ENCODE results near the gene GSE1. TPM values are rescaled to one million over a fixed set of nuclear protein-coding genes. Genes with fewer than 3 reads are reported as not detected.

Gene GSE1
- total RNA-seq, 1 experiment from 2014 or later, result 90.2 TPM

DNA sequence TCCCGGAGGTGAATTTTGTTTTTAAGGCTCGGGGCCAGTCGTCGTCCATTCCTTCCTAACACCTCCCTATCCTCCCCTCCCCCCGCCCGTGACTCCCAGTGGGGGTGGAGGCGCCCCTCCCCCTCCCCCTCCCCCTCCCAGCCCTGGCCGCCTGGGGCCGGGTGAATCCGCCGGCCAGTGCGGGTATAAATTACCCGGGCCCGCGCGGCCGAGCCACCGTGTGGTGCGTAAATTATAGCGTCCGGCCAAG, 2.0 kb upstream of the GSE1 start:
- ATAC-seq (peak; percentile 0; the same call in 1 of the 2 replicates), DNase-seq (ENCODE audit: low read depth, low spot score) (no peak)
- Histone ChIP-seq H2AFZ (ENCODE audit: low read depth, low read length, poor library complexity, severe bottlenecking) (no peak overlapping the region), H3K27me3 (ENCODE audit: insufficient read depth, low read length) (no peaks in the 10 kb centered on the region), H3K4me2 (ENCODE audit: low read length) (peak overlapping the region; percentile 89), H3K9me3 (ENCODE audit: control insufficient read depth in 1 of 2, insufficient read depth in 1 of 2, low read depth in 1 of 2, low read length in 2 of 2) (no peaks in the 10 kb centered on the region), H3K27ac (ENCODE audit: low read depth, low read length) (peak overlapping the region; percentile 98), H3K36me3 (ENCODE audit: control insufficient read depth in 1 of 2, insufficient read depth in 2 of 2, low read length in 2 of 2) (no peaks in the 10 kb centered on the region), H3K79me2 (ENCODE audit: insufficient read depth, low read length) (peaks cover 16% of the 10 kb centered on the region), H3K9ac (ENCODE audit: low read length) (peak overlapping the region; percentile 84), H4K20me1 (ENCODE audit: insufficient read depth) (peaks cover 9% of the 10 kb centered on the region; the same call in 1 of the 2 replicates), H3K9me2 (ENCODE audit: insufficient read depth) (no peaks in the 10 kb centered on the region), H3K4me3 (replicated peaks in 1 of 2; ENCODE audit: low read depth in 1 of 2, low read length in 2 of 2) (peak overlapping the region; percentile 85 to 91), H3K4me1 (ENCODE audit: control insufficient read depth in 1 of 2, insufficient read depth in 2 of 2, low read length in 2 of 2) (peaks cover 24 to 56% of the 10 kb centered on the region in 2 experiments)
- intact Hi-C loops (cut with micrococcal nuclease), result loop anchor here (1.0 to 10.0 kb wide), 4 partner anchors 56 to 496 kb away; no protein-coding TSS in a partner anchor
- ChIA-PET CTCF (interaction anchor here (0.7 to 4.9 kb wide), 19 partner anchors 46 to 496 kb away, joined by 3 to 30 read pairs (median 6); no protein-coding TSS in a partner anchor), POLR2A (interaction anchor here (0.6 to 1.6 kb wide), 6 partner anchors 43 to 1901 kb away, joined by 3 to 5 read pairs (median 4); no protein-coding TSS in a partner anchor), RAD21 (ENCODE audit: low non-redundant PET in 1 of 2, low total read pairs in 2 of 2, uncharacterized antibody in 2 of 2, unreplicated experiment in 2 of 2) (interaction anchor here (0.6 to 2.1 kb wide), 9 partner anchors 54 to 281 kb away, joined by 3 to 11 read pairs (median 4); no protein-coding TSS in a partner anchor)
- TF ChIP-seq, protein P1, sequence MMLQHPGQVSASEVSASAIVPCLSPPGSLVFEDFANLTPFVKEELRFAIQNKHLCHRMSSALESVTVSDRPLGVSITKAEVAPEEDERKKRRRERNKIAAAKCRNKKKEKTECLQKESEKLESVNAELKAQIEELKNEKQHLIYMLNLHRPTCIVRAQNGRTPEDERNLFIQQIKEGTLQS (IDR thresholded peaks at IDR 0.05), result no peak
- TF ChIP-seq SIN3A (IDR thresholded peaks at IDR 0.05; ENCODE audit: low read depth) (no peak), POLR2A (IDR thresholded peaks at IDR 0.05; ENCODE audit: borderline replicate concordance, extremely low read depth, insufficient read depth, insufficient read length) (no peak), SRF (IDR thresholded peaks at IDR 0.05; ENCODE audit: low read depth) (no peak), CEBPB (IDR thresholded peaks at IDR 0.05; ENCODE audit: low read depth) (no peak), JUND (IDR thresholded peaks at IDR 0.05) (no peak), RAD21 (IDR thresholded peaks at IDR 0.05; ENCODE audit: low read depth) (no peak)
- no TSS peak for BruUV-seq (replicated peaks)

GRCh38 chr16:85611444-85612190, 1.5 kb upstream of the GSE1 start:
- ChIA-PET RAD21 (ENCODE audit: low non-redundant PET in 1 of 2, low total read pairs in 2 of 2, uncharacterized antibody in 2 of 2, unreplicated experiment in 2 of 2) (interaction anchor here (0.6 to 1.2 kb wide), 4 partner anchors 55 to 281 kb away, joined by 3 to 6 read pairs (median 4); no protein-coding TSS in a partner anchor), POLR2A (interaction anchor here (0.6 to 2.0 kb wide), 17 partner anchors 24 to 994 kb away, joined by 3 to 11 read pairs (median 3); partner anchors contain the start of gene COTL1), CTCF (interaction anchor here (0.6 to 4.9 kb wide), 17 partner anchors 46 to 497 kb away, joined by 3 to 30 read pairs (median 5); no protein-coding TSS in a partner anchor)
- H3K27ac ChIP-seq (ENCODE audit: low read depth, low read length), result peak overlapping the region; percentile 98
- peak overlapping the region; percentile 85 to 91 for H3K4me3 ChIP-seq (replicated peaks in 1 of 2; ENCODE audit: low read depth in 1 of 2, low read length in 2 of 2)
- H3K36me3 ChIP-seq (ENCODE audit: control insufficient read depth in 1 of 2, insufficient read depth in 2 of 2, low read length in 2 of 2), result no peaks in the 10 kb centered on the region
- peaks cover 28 to 61% of the 10 kb centered on the region in 2 experiments for H3K4me1 ChIP-seq (ENCODE audit: control insufficient read depth in 1 of 2, insufficient read depth in 2 of 2, low read length in 2 of 2)
- BruUV-seq (replicated peaks), result no TSS peak
- DNase-seq (ENCODE audit: low read depth, low spot score) (peak; percentile 54), ATAC-seq (peak; percentile 8)
- H3K4me2 ChIP-seq (ENCODE audit: low read length), result peak overlapping the region; percentile 89
- peak overlapping the region; percentile 84 for H3K9ac ChIP-seq (ENCODE audit: low read length)
- H4K20me1 ChIP-seq (ENCODE audit: insufficient read depth), result peaks cover 14% of the 10 kb centered on the region; the same call in 1 of the 2 replicates
- H3K27me3 ChIP-seq (ENCODE audit: insufficient read depth, low read length), result no peaks in the 10 kb centered on the region
- no peaks in the 10 kb centered on the region for H3K9me2 ChIP-seq (ENCODE audit: insufficient read depth)
- TF ChIP-seq CBX3 (IDR thresholded peaks at IDR 0.05; ENCODE audit: low read depth) (no peak), POLR2A (IDR thresholded peaks at IDR 0.05; ENCODE audit: borderline replicate concordance, extremely low read depth, insufficient read depth, insufficient read length) (peak; percentile 34), TCF7L2 (IDR thresholded peaks at IDR 0.05; ENCODE audit: borderline replicate concordance, extremely low read depth, insufficient read depth, insufficient read length) (peak; percentile 0), ZNF274 (IDR thresholded peaks at IDR 0.05; ENCODE audit: low read depth, low read length) (no peak), POLR2AphosphoS5 (IDR thresholded peaks at IDR 0.05; ENCODE audit: low read depth, low read length) (peak; percentile 66), YY1 (IDR thresholded peaks at IDR 0.05; ENCODE audit: extremely low read depth, insufficient replicate concordance, low read depth, low read length) (peak; percentile 19), ZFX (IDR thresholded peaks at IDR 0.05) (peak; percentile 89)
- TF ChIP-seq, protein P1 (IDR thresholded peaks at IDR 0.05), result no peak
- intact Hi-C loops (cut with micrococcal nuclease), result loop anchor here (1.0 to 10.0 kb wide), 5 partner anchors 57 to 496 kb away; no protein-coding TSS in a partner anchor
- H3K9me3 ChIP-seq (ENCODE audit: control insufficient read depth in 1 of 2, insufficient read depth in 1 of 2, low read depth in 1 of 2, low read length in 2 of 2), result no peaks in the 10 kb centered on the region
- peaks cover 21% of the 10 kb centered on the region for H3K79me2 ChIP-seq (ENCODE audit: insufficient read depth, low read length)
- no peak overlapping the region for H2AFZ ChIP-seq (ENCODE audit: low read depth, low read length, poor library complexity, severe bottlenecking)
